ENCODE measurements around the gene USP15.

Gene USP15

DNA sequence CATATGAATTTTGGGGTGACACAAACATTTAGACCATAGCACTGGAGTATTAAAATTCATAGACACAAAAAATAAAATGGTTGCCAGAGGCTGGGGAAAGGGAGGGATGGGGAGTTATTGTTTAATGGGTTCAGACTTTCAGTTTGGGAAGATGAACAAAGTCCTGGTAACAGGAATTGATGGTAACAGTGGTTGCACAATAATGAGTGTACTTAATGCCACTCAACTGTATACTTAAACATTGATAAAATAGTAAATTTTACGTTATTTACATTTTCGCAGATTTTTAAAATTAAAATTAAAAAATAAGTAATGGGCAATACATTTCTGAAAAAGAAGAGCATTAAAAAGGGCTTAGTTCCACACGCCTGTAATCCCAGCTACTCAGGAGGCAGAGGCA, 35.6 kb upstream of the USP15 start:
- TF ChIP-seq, protein P1, sequence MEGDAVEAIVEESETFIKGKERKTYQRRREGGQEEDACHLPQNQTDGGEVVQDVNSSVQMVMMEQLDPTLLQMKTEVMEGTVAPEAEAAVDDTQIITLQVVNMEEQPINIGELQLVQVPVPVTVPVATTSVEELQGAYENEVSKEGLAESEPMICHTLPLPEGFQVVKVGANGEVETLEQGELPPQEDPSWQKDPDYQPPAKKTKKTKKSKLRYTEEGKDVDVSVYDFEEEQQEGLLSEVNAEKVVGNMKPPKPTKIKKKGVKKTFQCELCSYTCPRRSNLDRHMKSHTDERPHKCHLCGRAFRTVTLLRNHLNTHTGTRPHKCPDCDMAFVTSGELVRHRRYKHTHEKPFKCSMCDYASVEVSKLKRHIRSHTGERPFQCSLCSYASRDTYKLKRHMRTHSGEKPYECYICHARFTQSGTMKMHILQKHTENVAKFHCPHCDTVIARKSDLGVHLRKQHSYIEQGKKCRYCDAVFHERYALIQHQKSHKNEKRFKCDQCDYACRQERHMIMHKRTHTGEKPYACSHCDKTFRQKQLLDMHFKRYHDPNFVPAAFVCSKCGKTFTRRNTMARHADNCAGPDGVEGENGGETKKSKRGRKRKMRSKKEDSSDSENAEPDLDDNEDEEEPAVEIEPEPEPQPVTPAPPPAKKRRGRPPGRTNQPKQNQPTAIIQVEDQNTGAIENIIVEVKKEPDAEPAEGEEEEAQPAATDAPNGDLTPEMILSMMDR (IDR thresholded peaks at IDR 0.05; ENCODE audit: low read depth, low read length): no peak
- no peak for DNase-seq (ENCODE audit: extremely low read depth, low read depth)

DNA sequence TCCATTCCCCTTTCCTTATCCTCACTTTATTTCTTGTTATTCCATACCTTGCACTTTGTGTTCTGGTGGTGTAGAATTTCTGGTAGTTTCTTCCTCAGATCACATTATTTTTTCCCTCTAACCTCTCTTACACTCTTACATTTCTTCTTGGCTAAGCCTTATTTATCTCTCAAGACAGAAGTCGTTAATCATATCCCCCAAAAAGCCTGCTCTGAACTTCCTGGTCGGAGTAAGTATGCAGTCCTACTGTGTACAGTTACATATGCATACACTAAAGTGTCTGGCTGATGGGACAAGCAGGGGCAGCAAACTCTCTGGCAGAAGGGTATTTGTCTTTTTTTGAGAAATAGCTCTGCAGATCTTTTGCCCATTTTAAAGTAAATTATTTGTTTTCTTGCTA, 33.1 kb upstream of the USP15 start:
- no peak for DNase-seq (ENCODE audit: extremely low read depth, low read depth)
- TF ChIP-seq, protein P1 (IDR thresholded peaks at IDR 0.05; ENCODE audit: low read depth, low read length): no peak

DNA sequence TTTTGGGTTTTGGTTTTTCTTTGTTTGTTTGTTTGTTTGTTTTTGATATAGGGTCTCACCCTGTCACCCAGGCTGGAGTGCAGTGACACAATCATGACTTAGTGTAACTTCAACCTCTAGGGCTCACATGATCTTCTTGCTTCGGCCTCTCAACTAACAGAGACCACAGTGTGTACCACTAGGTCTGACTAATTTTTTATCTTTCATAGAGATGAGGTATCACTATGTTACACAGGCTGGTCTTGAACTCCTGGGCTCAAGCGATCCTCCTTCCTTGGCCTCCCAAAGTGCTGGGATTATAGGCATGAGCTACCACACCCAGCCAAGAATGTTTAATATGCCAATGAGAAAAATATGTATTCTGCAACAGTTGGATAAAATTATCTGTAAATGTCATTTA, 29.6 kb upstream of the USP15 start:
- DNase-seq (ENCODE audit: extremely low read depth, low read depth): no peak
- TF ChIP-seq, protein P1 (IDR thresholded peaks at IDR 0.05; ENCODE audit: low read depth, low read length): no peak

DNA sequence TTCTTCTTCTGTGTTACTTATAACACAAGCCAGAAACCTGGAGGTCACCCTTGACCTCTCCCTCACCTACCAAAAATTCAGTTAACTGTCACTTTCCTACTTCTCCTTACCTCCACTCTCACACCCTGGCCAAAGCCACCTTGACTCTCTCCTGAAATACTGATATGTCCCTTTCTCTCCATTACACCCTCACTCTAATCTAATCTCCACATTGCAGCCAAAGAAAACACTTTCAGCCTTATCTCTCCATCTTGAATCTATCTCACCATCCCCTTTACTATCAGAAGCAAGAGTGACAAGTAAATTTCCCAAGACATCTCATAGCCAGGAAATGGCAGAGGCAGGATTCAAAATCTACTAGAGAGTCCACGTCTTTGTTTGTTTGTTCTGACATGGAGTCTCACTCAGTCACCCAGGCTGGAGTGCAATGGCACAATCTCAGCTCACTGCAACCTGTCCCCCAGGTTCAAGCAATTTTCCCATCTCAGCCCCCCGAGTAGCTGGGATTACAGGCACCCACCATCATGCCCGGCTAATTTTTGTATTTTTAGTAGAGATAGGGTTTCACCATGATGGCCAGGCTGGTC, 28.0 kb upstream of the USP15 start:
- no peak for DNase-seq (ENCODE audit: extremely low read depth, low read depth)
- TF ChIP-seq, protein P1 (IDR thresholded peaks at IDR 0.05; ENCODE audit: low read depth, low read length): no peak

DNA sequence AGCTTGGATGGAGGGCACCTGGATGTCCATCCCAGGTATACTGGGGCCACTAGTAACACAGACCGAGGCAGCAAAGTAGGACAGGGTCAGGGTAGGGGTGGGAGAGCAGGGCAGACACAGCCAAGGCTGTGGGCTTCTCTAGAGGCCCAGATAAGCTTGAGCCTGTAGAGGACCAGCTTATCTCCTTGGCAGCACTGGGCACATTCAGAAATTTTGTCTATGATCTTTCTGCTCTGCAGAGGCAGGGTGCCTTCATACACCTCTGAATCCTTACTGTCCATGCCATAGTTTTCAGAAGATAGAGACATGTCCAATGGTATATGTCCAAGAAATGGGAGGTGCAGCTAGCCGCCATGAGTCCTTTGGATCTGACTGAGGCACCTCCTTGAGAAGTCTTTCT, 26.4 kb upstream of the USP15 start:
- DNase-seq (ENCODE audit: extremely low read depth, low read depth): no peak
- TF ChIP-seq, protein P1 (IDR thresholded peaks at IDR 0.05; ENCODE audit: low read depth, low read length): no peak

DNA sequence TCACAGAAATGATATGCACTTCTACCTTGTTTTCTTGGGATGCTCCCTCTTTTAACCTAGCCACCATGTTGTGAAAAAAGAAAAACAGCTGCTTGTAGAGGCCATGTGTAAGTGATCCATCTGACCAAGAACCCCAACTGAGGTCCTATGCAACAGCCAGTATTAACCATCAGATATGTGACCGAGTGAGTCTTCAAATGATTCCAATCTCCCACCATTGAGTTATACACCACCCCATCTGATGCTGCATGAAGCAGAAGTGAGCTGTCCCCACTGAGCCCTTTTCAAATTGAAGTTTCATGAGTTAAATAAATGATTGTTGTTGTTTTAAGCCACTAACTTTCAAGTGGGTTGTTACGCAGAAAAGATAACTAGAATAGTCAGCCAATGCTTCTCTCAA, 20.6 kb upstream of the USP15 start:
- no peak for DNase-seq (ENCODE audit: extremely low read depth, low read depth)
- TF ChIP-seq, protein P1 (IDR thresholded peaks at IDR 0.05; ENCODE audit: low read depth, low read length): no peak

DNA sequence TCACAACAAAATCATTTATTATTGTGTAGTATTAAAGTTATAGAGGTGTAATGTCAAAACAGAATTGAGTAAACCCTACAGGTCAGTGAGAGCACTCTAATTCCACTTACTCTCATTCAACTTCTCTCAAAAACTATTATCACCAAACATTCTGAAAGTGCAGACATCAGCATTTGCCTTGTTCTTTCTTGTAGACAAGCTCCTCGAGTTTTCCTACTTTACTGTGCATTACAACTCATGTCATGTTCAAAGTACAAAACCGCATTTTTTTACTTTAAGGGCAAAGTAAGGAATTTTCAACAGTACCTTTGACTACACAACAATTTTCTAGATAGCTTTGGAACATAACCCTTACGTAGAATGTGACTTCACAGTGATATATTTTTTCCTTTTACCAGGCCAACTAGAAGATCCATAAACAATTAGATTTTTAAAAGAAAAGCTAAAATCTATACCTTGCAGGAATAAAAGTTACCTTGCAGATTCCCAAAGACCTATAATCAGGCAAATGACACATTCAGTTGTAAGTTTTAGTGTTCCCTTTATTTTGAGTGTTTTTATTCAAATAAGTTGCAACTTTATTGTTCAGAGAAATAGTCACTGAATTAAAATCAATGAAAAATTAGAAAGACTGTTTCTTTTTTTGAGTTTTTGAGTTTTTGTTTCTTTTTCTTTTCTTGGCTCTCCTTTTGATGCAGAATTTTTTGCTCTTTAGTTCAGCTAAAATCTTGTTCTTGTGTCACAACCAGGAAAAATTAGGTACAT, 12.7 kb upstream of the USP15 start:
- no peak for DNase-seq (ENCODE audit: extremely low read depth, low read depth)
- TF ChIP-seq, protein P1 (IDR thresholded peaks at IDR 0.05; ENCODE audit: low read depth, low read length): no peak
